Measurements from ENCODE around the gene CDKAL1. TPM values are rescaled to one million over a fixed set of nuclear protein-coding genes. Genes with fewer than 3 reads are reported as not detected.
A peak's percentile ranks its signal among the peaks of the same experiment; 100 is the strongest.

Gene CDKAL1
- total and polyA plus RNA-seq, 2 donors from 2014 or later: 4.6 to 20.2 TPM

GRCh38 chr6:20630136-20630535, 95.9 kb downstream of the CDKAL1 start:
- no peak for DNase-seq
- TF ChIP-seq, protein P1, sequence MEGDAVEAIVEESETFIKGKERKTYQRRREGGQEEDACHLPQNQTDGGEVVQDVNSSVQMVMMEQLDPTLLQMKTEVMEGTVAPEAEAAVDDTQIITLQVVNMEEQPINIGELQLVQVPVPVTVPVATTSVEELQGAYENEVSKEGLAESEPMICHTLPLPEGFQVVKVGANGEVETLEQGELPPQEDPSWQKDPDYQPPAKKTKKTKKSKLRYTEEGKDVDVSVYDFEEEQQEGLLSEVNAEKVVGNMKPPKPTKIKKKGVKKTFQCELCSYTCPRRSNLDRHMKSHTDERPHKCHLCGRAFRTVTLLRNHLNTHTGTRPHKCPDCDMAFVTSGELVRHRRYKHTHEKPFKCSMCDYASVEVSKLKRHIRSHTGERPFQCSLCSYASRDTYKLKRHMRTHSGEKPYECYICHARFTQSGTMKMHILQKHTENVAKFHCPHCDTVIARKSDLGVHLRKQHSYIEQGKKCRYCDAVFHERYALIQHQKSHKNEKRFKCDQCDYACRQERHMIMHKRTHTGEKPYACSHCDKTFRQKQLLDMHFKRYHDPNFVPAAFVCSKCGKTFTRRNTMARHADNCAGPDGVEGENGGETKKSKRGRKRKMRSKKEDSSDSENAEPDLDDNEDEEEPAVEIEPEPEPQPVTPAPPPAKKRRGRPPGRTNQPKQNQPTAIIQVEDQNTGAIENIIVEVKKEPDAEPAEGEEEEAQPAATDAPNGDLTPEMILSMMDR (IDR thresholded peaks at IDR 0.05; ENCODE audit: borderline replicate concordance, extremely low read depth, insufficient read depth): no peak
- intact Hi-C loops (cut with DNase I): no loop called here
- no peak for FAIRE-seq
- H3K4me3 ChIP-seq (ENCODE audit: low read length in 3 of 3): no peak overlapping the region
- no peaks in the 10 kb centered on the region for H3K27me3 ChIP-seq (ENCODE audit: control insufficient read depth, insufficient read depth, low read length)
- H3K9me3 ChIP-seq (ENCODE audit: control insufficient read depth in 2 of 3, insufficient read depth in 1 of 3, low read length in 3 of 3): no peaks in the 10 kb centered on the region
- no peak overlapping the region for H3K27ac ChIP-seq (ENCODE audit: low read depth in 2 of 2, low read length in 2 of 2)
- no peaks in the 10 kb centered on the region for H3K4me1 ChIP-seq (ENCODE audit: control insufficient read depth in 2 of 3, insufficient read depth in 2 of 3, low read depth in 1 of 3, low read length in 3 of 3)
- no peaks in the 10 kb centered on the region for H3K36me3 ChIP-seq (ENCODE audit: control insufficient read depth in 2 of 3, insufficient read depth in 3 of 3, low read length in 3 of 3)
- H3K9ac ChIP-seq (ENCODE audit: low read length in 3 of 3): no peak overlapping the region

GRCh38 chr6:20630617-20631548, 96.6 kb downstream of the CDKAL1 start:
- DNase-seq (peak in 3 of 5 donors; percentile 9 to 45 (median 41)), FAIRE-seq (no peak)
- H3K27me3 ChIP-seq (ENCODE audit: control insufficient read depth, insufficient read depth, low read length): no peaks in the 10 kb centered on the region
- no peaks in the 10 kb centered on the region for H3K9me3 ChIP-seq (ENCODE audit: control insufficient read depth in 2 of 3, insufficient read depth in 1 of 3, low read length in 3 of 3)
- H3K36me3 ChIP-seq (ENCODE audit: control insufficient read depth in 2 of 3, insufficient read depth in 3 of 3, low read length in 3 of 3): no peaks in the 10 kb centered on the region
- TF ChIP-seq, protein P1 (IDR thresholded peaks at IDR 0.05; ENCODE audit: borderline replicate concordance, extremely low read depth, insufficient read depth): no peak
- H3K4me1 ChIP-seq (ENCODE audit: control insufficient read depth in 2 of 3, insufficient read depth in 2 of 3, low read depth in 1 of 3, low read length in 3 of 3): no peaks in the 10 kb centered on the region
- intact Hi-C loops (cut with DNase I): no loop called here
- no peak overlapping the region for H3K4me3 ChIP-seq (ENCODE audit: low read length in 3 of 3)
- H3K9ac ChIP-seq (ENCODE audit: low read length in 3 of 3): no peak overlapping the region
- no peak overlapping the region for H3K27ac ChIP-seq (ENCODE audit: low read depth in 2 of 2, low read length in 2 of 2)

GRCh38 chr6:20631549-20631924, 97.3 kb downstream of the CDKAL1 start:
- no peaks in the 10 kb centered on the region for H3K27me3 ChIP-seq (ENCODE audit: control insufficient read depth, insufficient read depth, low read length)
- FAIRE-seq: no peak
- no peak overlapping the region for H3K9ac ChIP-seq (ENCODE audit: low read length in 3 of 3)
- DNase-seq: no peak
- H3K4me3 ChIP-seq (ENCODE audit: low read length in 3 of 3): no peak overlapping the region
- H3K9me3 ChIP-seq (ENCODE audit: control insufficient read depth in 2 of 3, insufficient read depth in 1 of 3, low read length in 3 of 3): no peaks in the 10 kb centered on the region
- no peaks in the 10 kb centered on the region for H3K4me1 ChIP-seq (ENCODE audit: control insufficient read depth in 2 of 3, insufficient read depth in 2 of 3, low read depth in 1 of 3, low read length in 3 of 3)
- no peak overlapping the region for H3K27ac ChIP-seq (ENCODE audit: low read depth in 2 of 2, low read length in 2 of 2)
- TF ChIP-seq, protein P1 (IDR thresholded peaks at IDR 0.05; ENCODE audit: borderline replicate concordance, extremely low read depth, insufficient read depth): no peak
- intact Hi-C loops (cut with DNase I): no loop called here
- H3K36me3 ChIP-seq (ENCODE audit: control insufficient read depth in 2 of 3, insufficient read depth in 3 of 3, low read length in 3 of 3): no peaks in the 10 kb centered on the region

All from kidney (tissue), 14 donors.